IPS-18a (cell line): Measurements from ENCODE around the gene ZFP92.
A peak's percentile ranks its signal among the peaks of the same experiment; 100 is the strongest.
"Not testable (repeated sequence)": the region's sequence is repeated elsewhere in the genome, so short reads cannot be mapped to it uniquely, and the experiment has no call there.

Experiments used
- H3K27ac ChIP-seq: one replicate; pipeline ENCODE4 v1.5.1; 2013; ENCODE audit warnings: low read length
- H3K27me3 ChIP-seq: one replicate; pipeline ENCODE4 v1.6.1; 2013; ENCODE audit warnings: mild to moderate bottlenecking, low read length; ENCODE audit not compliant: control insufficient read depth, insufficient read depth
- H3K36me3 ChIP-seq: one replicate; pipeline ENCODE4 v1.6.1; 2013; ENCODE audit warnings: low read depth, low read length; ENCODE audit not compliant: control insufficient read depth
- H3K4me1 ChIP-seq: one replicate; pipeline ENCODE4 v1.6.1; 2013; ENCODE audit warnings: low read depth, low read length; ENCODE audit not compliant: control insufficient read depth
- H3K4me3 ChIP-seq: one replicate; pipeline ENCODE4 v1.5.1; 2013; ENCODE audit warnings: low read length
- H3K9ac ChIP-seq: one replicate; pipeline ENCODE4 v1.6.1; 2013; ENCODE audit warnings: mild to moderate bottlenecking, low read length, moderate library complexity
- H3K9me3 ChIP-seq: one replicate; pipeline ENCODE4 v1.6.1; 2013; ENCODE audit warnings: low read depth, low read length; ENCODE audit not compliant: control insufficient read depth

Gene ZFP92

DNA sequence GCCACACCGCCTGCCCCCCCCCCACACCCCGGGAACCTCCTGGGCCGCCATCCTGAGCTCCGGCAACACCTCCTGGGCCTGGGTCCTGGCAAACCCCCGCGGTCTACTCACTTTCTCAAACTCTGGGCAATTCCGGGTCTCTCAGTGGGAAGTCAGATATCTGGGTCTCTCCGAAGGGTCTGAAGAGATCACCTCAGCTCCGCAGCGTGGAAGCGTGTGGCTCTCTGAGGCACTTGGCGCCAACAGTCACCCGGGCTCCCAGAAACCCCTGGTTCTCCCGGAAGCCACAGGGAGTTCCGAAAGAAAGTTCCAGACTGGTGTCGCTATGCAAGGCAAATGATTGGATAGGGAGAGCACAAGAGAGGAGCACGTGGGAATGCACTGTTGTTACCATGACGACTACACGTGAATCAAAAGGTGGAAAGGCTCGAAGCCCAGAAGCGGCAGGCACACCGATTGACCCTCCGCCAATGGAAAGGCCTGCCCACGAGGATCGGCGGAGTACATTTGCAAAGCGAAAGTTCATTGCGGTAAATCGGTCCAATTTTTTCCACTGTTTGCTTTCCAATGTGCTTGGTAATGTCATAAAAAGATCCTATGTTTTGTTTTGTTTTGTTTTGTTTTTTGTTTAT is 10.0 kb upstream of the ZFP92 start, which contains the start of gene PNMA6E:
Gene PNMA6E (minus strand): TSS at position 218 of the 632 bp plus-strand sequence. CDS start 2,501 bp downstream, outside the sequence.
- Histone ChIP-seq H3K4me3 (no peak within 1 kb of the TSS), H3K9ac (no peak within 1 kb of the TSS), H3K9me3 (peaks cover 3% of the 10 kb centered on the region)

DNA sequence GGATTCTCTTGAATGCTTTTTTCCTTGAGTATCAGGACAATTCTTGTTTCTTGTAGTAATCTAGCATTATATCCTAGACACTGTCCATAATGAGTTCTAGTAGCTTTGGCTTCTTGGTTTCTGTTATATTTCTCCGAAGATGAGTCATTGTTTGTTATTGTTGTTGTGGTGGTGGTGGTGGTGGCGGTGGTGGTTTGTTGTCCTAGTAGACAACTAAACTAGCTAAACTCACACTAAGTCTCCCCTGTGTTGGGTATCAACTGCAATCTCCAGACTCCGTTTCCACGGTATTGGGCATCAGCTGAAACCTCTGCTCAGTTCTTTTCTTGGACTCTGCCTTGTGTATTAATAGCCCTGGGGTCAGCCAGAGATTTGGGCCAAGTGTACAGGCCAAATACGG is 6.9 kb upstream of the ZFP92 start:
- H3K36me3 ChIP-seq, H3K9ac ChIP-seq, H3K4me3 ChIP-seq, H3K27me3 ChIP-seq, H3K4me1 ChIP-seq, H3K27ac ChIP-seq, H3K9me3 ChIP-seq: not testable (repeated sequence)

More for the DNA sequence above, 10.0 kb upstream of the ZFP92 start, which contains the start of gene PNMA6E:
- Histone ChIP-seq H3K4me1 (no peaks in the 10 kb centered on the region), H3K27ac (no peak within 1 kb of the TSS), H3K36me3 (no peaks in the 10 kb centered on the region), H3K27me3 (no peaks in the 10 kb centered on the region)

DNA sequence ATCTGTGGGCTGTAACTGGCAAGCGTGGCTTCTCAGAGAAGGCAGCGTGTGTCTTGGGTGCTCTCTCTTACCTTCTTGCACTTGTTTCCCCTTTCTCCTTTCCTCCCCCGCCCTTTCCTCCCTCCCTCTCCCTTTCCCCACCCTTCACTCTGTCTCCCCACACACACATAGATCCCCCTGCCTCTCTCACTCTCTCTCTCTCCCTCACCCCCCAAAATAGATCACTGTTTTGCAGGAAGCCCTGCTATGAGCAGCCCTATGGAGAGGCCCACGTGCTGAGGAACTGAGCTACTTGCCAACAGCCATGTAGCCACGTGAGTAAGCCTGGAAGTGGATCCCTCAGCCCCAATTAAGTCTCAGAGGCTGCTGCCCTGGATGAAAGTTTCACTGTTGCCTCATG is 5.8 kb upstream of the ZFP92 start:
- Histone ChIP-seq H3K4me3 (no peak overlapping the region), H3K27ac (no peak overlapping the region), H3K9ac (no peak overlapping the region), H3K36me3 (no peaks in the 10 kb centered on the region), H3K9me3 (no peaks in the 10 kb centered on the region), H3K27me3 (peaks cover 2% of the 10 kb centered on the region), H3K4me1 (no peaks in the 10 kb centered on the region)

DNA sequence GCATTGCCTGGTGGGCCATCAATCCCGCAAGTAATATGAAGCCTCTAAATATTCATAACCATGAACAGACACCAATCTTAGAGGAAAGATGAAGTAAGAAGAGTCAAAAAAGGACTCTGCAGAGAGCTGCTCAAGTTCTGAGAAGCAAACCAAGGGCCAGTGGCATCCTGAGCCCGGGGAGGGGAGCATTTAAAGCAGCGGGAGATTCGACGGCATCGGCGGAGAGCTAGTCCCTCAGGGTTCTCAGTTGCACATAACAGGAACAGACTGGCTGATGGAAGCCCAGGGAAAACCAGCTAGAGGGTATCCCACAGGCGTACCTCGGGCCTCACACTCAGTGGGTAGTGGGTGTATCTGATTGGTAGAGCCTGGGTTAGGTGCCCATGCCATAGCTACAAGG is 5.3 kb upstream of the ZFP92 start:
- Histone ChIP-seq H3K27ac (no peak overlapping the region), H3K4me3 (no peak overlapping the region), H3K9me3 (no peaks in the 10 kb centered on the region), H3K4me1 (no peaks in the 10 kb centered on the region), H3K27me3 (peaks cover 8% of the 10 kb centered on the region), H3K9ac (no peak overlapping the region), H3K36me3 (no peaks in the 10 kb centered on the region)

DNA sequence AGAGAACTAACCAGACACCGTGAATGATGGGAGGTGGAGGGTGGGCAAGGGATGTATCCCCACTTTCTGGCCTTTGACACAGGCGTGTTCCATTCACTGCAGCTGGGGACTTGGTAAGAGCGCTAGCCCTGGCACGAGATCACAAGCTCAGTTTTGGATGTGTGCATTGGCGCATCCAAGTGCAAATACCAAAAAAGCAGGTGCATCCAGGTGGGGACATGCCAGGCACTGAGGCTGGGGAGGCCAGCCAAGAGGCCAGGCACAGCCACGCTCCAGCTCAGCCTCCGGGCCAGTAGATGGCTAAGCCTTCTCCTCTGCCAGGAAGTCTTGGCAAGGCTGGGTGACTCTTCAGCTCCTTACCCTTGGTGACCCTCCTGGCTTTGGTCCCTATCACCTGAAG is 4.4 kb upstream of the ZFP92 start:
- Histone ChIP-seq H3K4me1 (no peaks in the 10 kb centered on the region), H3K9me3 (peaks cover under 1% of the 10 kb centered on the region), H3K27me3 (peaks cover 15% of the 10 kb centered on the region), H3K27ac (no peak overlapping the region), H3K4me3 (no peak overlapping the region), H3K36me3 (no peaks in the 10 kb centered on the region), H3K9ac (no peak overlapping the region)

DNA sequence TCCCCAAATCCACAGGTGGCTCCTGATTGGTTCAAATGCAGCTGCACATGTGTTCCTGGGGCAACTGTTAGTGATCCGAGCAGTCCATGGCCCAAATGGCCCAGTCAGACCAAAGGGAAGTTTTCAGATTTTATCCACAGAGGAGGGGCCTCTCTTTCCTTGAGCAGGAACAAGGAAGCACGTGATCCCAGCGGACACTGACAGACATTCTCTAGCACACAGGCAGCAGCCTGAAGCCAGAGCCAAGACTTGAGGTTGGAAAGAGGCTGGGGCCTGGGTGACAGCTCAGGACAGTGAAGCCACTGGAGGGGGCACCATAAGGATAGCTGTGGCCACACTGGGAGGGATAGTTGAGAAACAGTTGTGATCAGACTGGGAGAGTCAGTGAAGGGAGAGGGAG is 3.5 kb upstream of the ZFP92 start:
- Histone ChIP-seq H3K9me3 (peaks cover 4% of the 10 kb centered on the region), H3K27ac (no peak overlapping the region), H3K4me3 (no peak overlapping the region), H3K4me1 (no peaks in the 10 kb centered on the region), H3K9ac (no peak overlapping the region), H3K27me3 (peaks cover 24% of the 10 kb centered on the region), H3K36me3 (no peaks in the 10 kb centered on the region)

DNA sequence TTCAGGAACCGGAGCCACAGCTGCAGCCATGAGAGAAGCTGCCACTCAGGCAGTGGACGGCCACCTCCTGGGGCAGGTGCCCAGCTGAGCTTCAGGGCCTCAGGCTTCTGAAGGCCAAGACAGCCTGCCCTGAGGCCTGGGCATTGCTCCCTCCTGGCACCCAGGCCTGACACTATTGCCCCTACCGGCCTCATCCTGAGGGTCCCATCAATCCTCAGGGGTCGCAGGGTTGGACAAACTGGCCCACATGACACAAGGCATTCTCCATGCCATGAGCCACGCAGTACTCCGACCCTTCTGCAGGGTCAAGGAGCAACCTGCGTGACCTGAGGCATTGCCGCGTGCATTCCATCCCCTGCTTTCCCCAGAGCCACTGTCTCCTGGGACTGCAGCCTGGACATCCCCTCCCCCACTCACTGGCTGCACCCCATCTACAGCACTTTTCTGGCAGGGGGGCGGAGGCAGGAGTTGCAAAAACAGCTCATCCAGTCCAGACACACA is 3.0 kb upstream of the ZFP92 start:
- H3K27ac ChIP-seq: no peak overlapping the region
- no peak overlapping the region for H3K4me3 ChIP-seq
- H3K9me3 ChIP-seq: peaks cover 4% of the 10 kb centered on the region
- no peaks in the 10 kb centered on the region for H3K4me1 ChIP-seq
- no peaks in the 10 kb centered on the region for H3K36me3 ChIP-seq
- no peak overlapping the region for H3K9ac ChIP-seq
- peaks cover 24% of the 10 kb centered on the region for H3K27me3 ChIP-seq

DNA sequence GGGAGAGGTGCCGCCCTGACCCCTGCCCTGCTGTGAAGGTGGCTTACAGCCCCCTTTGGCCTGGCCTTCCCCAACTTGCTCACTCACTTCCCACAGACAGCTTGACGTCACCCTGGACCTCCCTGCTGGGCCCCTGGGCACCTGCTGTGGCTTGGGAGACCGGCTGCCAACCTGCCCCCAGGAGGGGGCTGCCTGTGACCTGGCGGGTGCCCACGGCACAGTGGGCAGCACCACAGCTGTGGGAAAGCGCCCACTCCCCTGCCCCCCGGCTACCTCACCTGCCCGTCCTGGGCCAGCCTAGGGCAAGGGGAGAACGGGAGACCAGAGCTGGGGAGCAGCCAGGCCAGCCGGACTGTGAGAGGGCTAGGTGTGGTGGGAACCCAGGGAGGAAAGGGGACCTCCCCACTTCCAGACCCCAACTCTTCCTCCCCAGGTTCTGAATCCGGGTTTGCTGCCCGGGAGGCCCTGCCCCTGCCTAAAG is 2.4 kb upstream of the ZFP92 start:
- no peaks in the 10 kb centered on the region for H3K36me3 ChIP-seq
- no peak overlapping the region for H3K27ac ChIP-seq
- no peaks in the 10 kb centered on the region for H3K4me1 ChIP-seq
- peaks cover 24% of the 10 kb centered on the region for H3K27me3 ChIP-seq
- no peak overlapping the region for H3K4me3 ChIP-seq
- H3K9me3 ChIP-seq: peaks cover 4% of the 10 kb centered on the region
- H3K9ac ChIP-seq: no peak overlapping the region

DNA sequence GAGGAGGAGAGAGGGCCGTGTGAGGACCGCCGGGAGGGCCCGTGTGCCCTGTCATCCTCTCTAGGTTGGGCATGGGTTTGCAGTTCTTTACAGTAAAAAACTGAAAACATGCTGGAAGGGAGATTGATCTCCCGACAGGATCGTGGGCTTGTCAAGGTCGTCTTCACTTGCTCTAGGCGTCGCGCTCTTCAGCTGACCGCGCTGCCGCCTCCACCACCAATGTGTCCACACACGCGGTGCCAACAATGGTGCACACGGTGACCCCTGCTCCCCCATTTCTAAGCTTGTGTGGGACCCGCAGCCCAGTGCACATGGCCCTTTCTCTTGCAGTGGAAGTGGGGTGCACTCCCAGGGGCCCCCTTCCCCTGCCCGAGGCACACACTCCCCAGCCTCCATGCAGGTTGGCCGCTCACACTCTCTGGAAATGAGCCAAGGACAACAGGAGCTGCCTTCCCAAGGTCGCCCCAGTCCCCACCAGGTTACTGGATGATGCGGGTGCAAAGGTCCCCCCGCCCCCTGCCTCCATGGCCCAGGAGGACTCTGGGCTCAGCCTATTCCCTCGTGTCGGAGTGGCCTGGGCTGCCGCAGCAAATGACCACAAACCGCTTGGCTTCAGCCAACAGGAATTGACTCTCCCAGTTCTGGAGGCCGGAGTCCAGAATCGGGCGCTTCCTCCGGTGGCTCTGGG is 1.7 kb upstream of the ZFP92 start:
- peaks cover 4% of the 10 kb centered on the region for H3K9me3 ChIP-seq
- H3K4me3 ChIP-seq: no peak overlapping the region
- H3K4me1 ChIP-seq: no peaks in the 10 kb centered on the region
- no peak overlapping the region for H3K9ac ChIP-seq
- H3K36me3 ChIP-seq: no peaks in the 10 kb centered on the region
- no peak overlapping the region for H3K27ac ChIP-seq
- H3K27me3 ChIP-seq: peaks cover 24% of the 10 kb centered on the region

DNA sequence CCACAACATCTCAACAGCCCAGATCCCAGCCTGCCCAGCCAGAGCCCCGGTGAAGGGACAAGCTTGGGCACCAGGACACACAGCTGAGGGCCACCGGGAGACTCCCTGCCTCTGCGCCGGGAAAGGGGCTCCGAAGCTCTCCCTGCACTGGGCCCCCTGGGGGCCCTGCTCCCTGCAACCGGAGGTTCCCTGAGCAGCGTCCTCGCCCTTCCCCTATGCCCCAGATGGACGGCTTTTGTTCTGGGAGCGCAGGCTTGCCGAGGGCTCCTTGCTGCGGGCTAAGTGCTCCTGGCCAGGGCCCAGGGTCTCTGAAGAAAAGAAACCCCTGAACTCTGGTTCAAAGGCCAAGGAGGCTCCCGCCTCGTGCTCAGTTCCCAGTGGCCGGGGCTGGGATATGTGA is 899 bp upstream of the ZFP92 start:
- H3K27ac ChIP-seq: no peak overlapping the region
- no peaks in the 10 kb centered on the region for H3K36me3 ChIP-seq
- H3K9ac ChIP-seq: no peak overlapping the region
- no peaks in the 10 kb centered on the region for H3K4me1 ChIP-seq
- H3K9me3 ChIP-seq: peaks cover 4% of the 10 kb centered on the region
- H3K27me3 ChIP-seq: peaks cover 24% of the 10 kb centered on the region
- no peak overlapping the region for H3K4me3 ChIP-seq

DNA sequence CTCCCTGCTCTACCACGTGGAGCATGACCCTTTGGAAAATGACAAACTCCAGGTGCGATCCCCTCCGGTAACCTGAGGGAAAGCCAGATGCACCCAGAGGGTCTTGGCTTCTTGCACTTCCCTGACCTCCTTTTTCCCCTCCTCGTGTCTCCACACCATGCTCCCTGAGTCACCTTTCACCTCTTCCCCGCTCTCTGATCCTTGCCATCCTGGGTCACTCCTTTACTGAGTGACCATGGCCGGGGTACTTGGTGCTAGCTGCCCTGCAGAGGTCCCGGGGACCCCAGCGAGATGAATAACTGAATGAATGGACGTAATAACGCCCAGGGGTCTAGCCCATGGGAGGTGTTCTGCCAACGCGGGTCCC is 401 bp upstream of the ZFP92 start:
- peaks cover 24% of the 10 kb centered on the region for H3K27me3 ChIP-seq
- no peaks in the 10 kb centered on the region for H3K4me1 ChIP-seq

More for the DNA sequence above, 401 bp upstream of the ZFP92 start:
- H3K27ac ChIP-seq: no peak overlapping the region
- H3K9me3 ChIP-seq: peaks cover 4% of the 10 kb centered on the region
- H3K9ac ChIP-seq: no peak overlapping the region
- H3K36me3 ChIP-seq: no peaks in the 10 kb centered on the region
- H3K4me3 ChIP-seq: peak overlapping the region; percentile 35
